H1 (cell line): ENCODE data around the gene ASTN2. TPM values are rescaled to one million over a fixed set of nuclear protein-coding genes. Genes with fewer than 3 reads are reported as not detected.

ENCODE experiments used
- polyA plus RNA-seq, 7 experiments: library from polyadenylated mRNA; depleted of rRNA in 3 of 7; stranded (reverse) in 5 of 7; unstranded in 2 of 7; fragments of >200 nt in 5 of 7; fragments of 200-250 nt in 2 of 7; gene quantifications; 1 replicate in 5 of 7; 2 replicates in 1 of 7; 4 replicates in 1 of 7; pipeline versions ENCODE4 v1.2.1 to v1.2.3, GENCODE V29; 2011 to 2013; ENCODE audit warnings: missing spikeins in 2 of 7, mixed read lengths in 2 of 7
- total RNA-seq: library from RNA; stranded (reverse); fragmentation: NEBNext Ultra II Directional; extraction: Animal tissue kit (Norgen Biotek cat#: 25700); gene quantifications from 2 replicates; pipeline ENCODE4 v1.2.1, GENCODE V29; 2021
- TF ChIP-seq, protein P1 (sequence below): IDR thresholded peaks from 2 replicates; pipeline ENCODE4 v1.6.1; 2011; ENCODE audit warnings: low read depth, mild to moderate bottlenecking, low read length; ENCODE audit not compliant: insufficient read depth

The ASTN2 gene
- total and polyA plus RNA-seq, 2 of the 8 experiments (the other 6 are each of a cell fraction or from before 2014, with no cell fraction given): 8.2 to 13.7 TPM

GRCh38 chr9:116795821-116796220, 619.0 kb downstream of the ASTN2 start (continued):
- TF ChIP-seq, protein P1, sequence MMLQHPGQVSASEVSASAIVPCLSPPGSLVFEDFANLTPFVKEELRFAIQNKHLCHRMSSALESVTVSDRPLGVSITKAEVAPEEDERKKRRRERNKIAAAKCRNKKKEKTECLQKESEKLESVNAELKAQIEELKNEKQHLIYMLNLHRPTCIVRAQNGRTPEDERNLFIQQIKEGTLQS: no peak
